ENCODE results near the gene TBC1D1. TPM values are rescaled to one million over a fixed set of nuclear protein-coding genes. Genes with fewer than 3 reads are reported as not detected.

The TBC1D1 gene
- total RNA-seq, 1 experiment from 2014 or later = 89.0 TPM

DNA sequence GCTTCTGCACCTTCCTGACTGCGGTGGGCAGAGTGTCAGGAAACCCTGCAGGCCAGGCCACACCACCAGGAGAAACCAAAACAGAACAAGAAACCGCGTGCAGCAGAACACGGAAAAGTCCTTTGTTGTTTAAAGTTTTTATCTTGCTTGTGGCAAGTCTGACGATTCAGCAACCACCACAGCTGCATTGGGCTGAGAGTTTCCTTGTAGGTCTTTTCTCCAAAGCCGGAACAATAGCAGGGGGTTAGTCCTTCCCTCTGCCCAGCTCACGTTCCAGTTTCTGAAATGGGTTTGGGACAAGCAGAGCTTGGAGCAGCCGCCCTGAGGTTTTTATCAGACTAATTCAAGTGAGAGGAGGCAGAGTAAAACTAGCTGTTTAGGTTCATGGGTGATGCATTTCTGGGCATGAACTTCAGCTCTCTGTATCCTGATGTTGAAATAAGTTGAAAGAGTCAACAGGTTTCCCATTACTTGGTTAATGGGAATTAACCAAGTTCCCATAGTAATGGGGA, 286.2 kb downstream of the TBC1D1 start:
- Histone ChIP-seq H3F3A (ENCODE audit: low read length, unreplicated experiment) (no peaks in the 10 kb centered on the region), H3K27ac (ENCODE audit: low read length) (no peak overlapping the region), H3K4me1 (ENCODE audit: insufficient read depth, low read length) (peaks cover 22% of the 10 kb centered on the region), H3K27me3 (ENCODE audit: low read length) (no peaks in the 10 kb centered on the region), H3K9me3 (ENCODE audit: low read length) (no peaks in the 10 kb centered on the region), H3K79me2 (ENCODE audit: low read length) (no peaks in the 10 kb centered on the region), H2AFZ (ENCODE audit: low read length) (peak overlapping the region; percentile 50; the same call in 1 of the 2 replicates), H3K9me2 (replicated peaks; ENCODE audit: low read length) (no peaks in the 10 kb centered on the region), H3K36me3 (ENCODE audit: low read depth, low read length) (no peaks in the 10 kb centered on the region), H3K9ac (ENCODE audit: low read length) (no peak overlapping the region), H4K20me1 (ENCODE audit: low read length) (no peaks in the 10 kb centered on the region), H3K4me3 (ENCODE audit: low read length) (no peak overlapping the region), H3K4me2 (ENCODE audit: low read length) (no peak overlapping the region)
- CTCF ChIA-PET = no interaction called here
- POLR2A ChIA-PET (ENCODE audit: unreplicated experiment) = no interaction called here
- intact Hi-C loops (cut with micrococcal nuclease) = no loop called here
- no peak for ATAC-seq
- no TSS peak for BruUV-seq (replicated peaks)
- DNase-seq = no peak
- TF ChIP-seq, protein P1, sequence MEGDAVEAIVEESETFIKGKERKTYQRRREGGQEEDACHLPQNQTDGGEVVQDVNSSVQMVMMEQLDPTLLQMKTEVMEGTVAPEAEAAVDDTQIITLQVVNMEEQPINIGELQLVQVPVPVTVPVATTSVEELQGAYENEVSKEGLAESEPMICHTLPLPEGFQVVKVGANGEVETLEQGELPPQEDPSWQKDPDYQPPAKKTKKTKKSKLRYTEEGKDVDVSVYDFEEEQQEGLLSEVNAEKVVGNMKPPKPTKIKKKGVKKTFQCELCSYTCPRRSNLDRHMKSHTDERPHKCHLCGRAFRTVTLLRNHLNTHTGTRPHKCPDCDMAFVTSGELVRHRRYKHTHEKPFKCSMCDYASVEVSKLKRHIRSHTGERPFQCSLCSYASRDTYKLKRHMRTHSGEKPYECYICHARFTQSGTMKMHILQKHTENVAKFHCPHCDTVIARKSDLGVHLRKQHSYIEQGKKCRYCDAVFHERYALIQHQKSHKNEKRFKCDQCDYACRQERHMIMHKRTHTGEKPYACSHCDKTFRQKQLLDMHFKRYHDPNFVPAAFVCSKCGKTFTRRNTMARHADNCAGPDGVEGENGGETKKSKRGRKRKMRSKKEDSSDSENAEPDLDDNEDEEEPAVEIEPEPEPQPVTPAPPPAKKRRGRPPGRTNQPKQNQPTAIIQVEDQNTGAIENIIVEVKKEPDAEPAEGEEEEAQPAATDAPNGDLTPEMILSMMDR (conservative IDR thresholded peaks at IDR 0.05; ENCODE audit: low read depth, low read length) = no peak
- TF ChIP-seq EZH2phosphoT487 (IDR thresholded peaks at IDR 0.05; ENCODE audit: borderline replicate concordance, low read length) (no peak), EZH2 (IDR thresholded peaks at IDR 0.05; ENCODE audit: low read length, unreplicated experiment) (no peak)

DNA sequence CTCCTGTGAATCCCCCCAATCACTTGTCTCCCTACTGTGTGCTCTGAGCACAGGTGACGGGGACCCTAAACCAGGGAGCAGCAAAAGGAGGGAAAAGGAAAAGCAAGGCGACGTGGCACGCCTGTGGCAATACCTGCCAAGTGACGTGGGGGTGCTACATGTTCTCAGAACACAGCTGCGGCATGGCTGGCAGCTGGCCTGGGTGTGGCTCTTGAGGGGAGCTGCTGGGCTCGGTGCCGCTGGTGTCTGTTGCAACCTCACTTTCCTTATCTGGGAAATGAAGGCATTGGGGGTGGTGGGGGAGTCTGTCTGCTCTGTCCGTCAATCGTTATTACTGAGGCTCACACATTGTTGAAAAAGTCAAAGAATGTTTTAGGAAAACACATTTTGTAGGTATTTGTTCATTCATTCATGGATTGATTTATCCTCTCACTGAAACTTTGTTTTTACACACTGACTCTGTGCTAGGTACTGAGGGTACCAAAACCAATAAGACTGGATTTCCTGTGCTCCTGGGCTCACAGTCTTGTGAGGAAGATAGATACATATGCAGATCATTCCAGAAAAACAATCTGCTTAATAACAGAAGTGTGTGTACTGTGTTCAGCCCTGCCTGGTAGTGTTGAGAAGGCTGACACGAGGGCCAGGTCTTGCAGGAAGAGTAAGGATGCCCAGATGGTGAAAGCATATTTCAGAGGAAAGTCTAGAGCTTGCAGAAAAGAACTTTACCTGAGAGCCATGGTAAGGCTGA, 286.9 kb downstream of the TBC1D1 start:
- TF ChIP-seq EZH2 (IDR thresholded peaks at IDR 0.05; ENCODE audit: low read length, unreplicated experiment) (no peak), EZH2phosphoT487 (IDR thresholded peaks at IDR 0.05; ENCODE audit: borderline replicate concordance, low read length) (no peak)
- TF ChIP-seq, protein P1 (conservative IDR thresholded peaks at IDR 0.05; ENCODE audit: low read depth, low read length) = no peak
- H3K27ac ChIP-seq (ENCODE audit: low read length) = no peak overlapping the region
- no peaks in the 10 kb centered on the region for H4K20me1 ChIP-seq (ENCODE audit: low read length)
- no peaks in the 10 kb centered on the region for H3K9me3 ChIP-seq (ENCODE audit: low read length)
- no peak overlapping the region for H3K9ac ChIP-seq (ENCODE audit: low read length)
- intact Hi-C loops (cut with micrococcal nuclease) = no loop called here
- no peak overlapping the region for H2AFZ ChIP-seq (ENCODE audit: low read length)
- DNase-seq = no peak
- no peaks in the 10 kb centered on the region for H3K27me3 ChIP-seq (ENCODE audit: low read length)
- no peak overlapping the region for H3K4me3 ChIP-seq (ENCODE audit: low read length)
- ATAC-seq = no peak
- H3K9me2 ChIP-seq (replicated peaks; ENCODE audit: low read length) = no peaks in the 10 kb centered on the region
- no TSS peak for BruUV-seq (replicated peaks)
- no peaks in the 10 kb centered on the region for H3K36me3 ChIP-seq (ENCODE audit: low read depth, low read length)
- POLR2A ChIA-PET (ENCODE audit: unreplicated experiment) = no interaction called here
- H3K79me2 ChIP-seq (ENCODE audit: low read length) = no peaks in the 10 kb centered on the region
- CTCF ChIA-PET = no interaction called here
- H3K4me2 ChIP-seq (ENCODE audit: low read length) = no peak overlapping the region
- peaks cover 22% of the 10 kb centered on the region for H3K4me1 ChIP-seq (ENCODE audit: insufficient read depth, low read length)
- H3F3A ChIP-seq (ENCODE audit: low read length, unreplicated experiment) = no peaks in the 10 kb centered on the region

DNA sequence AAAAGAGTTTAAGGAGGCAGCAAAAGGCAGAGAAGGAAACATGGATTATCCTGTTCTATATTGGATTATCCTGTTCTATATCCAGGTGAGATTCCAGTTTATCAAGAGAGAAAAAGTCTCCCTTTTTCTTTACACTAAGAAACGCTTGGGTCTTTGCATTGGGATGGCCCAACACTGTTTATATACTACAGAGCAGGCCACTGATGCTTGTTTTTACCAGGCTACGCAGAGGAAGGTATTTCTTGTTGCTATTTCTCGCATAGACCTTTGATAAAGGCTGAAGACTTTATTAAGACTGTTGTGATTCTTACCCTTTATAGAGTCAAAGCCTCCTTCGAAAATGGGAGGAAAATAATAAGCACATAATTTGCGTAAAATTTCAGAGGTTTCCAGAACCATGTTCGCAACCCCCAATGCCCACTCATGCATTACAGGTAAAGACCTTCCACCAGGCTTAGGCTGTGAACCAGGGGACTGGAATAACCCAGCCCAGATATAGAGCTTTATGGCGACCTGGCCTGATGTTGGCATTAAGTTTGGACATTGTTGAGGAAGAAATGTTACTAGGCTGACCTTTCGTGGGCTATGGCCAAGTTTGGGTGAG, 287.6 kb downstream of the TBC1D1 start:
- no TSS peak for BruUV-seq (replicated peaks)
- POLR2A ChIA-PET (ENCODE audit: unreplicated experiment) = no interaction called here

More for the DNA sequence above, 287.6 kb downstream of the TBC1D1 start:
- no peaks in the 10 kb centered on the region for H3K36me3 ChIP-seq (ENCODE audit: low read depth, low read length)
- H3K79me2 ChIP-seq (ENCODE audit: low read length) = no peaks in the 10 kb centered on the region
- CTCF ChIA-PET = interaction anchor here (0.7 kb wide), 1 partner anchor 33 kb away, joined by 3 read pairs; no protein-coding TSS in a partner anchor
- peaks cover 22% of the 10 kb centered on the region for H3K4me1 ChIP-seq (ENCODE audit: insufficient read depth, low read length)
- H3F3A ChIP-seq (ENCODE audit: low read length, unreplicated experiment) = no peaks in the 10 kb centered on the region
- H2AFZ ChIP-seq (ENCODE audit: low read length) = no peak overlapping the region
- H3K4me2 ChIP-seq (ENCODE audit: low read length) = no peak overlapping the region
- TF ChIP-seq EZH2 (IDR thresholded peaks at IDR 0.05; ENCODE audit: low read length, unreplicated experiment) (no peak), EZH2phosphoT487 (IDR thresholded peaks at IDR 0.05; ENCODE audit: borderline replicate concordance, low read length) (no peak)
- TF ChIP-seq, protein P1 (conservative IDR thresholded peaks at IDR 0.05; ENCODE audit: low read depth, low read length) = no peak
- no peaks in the 10 kb centered on the region for H3K27me3 ChIP-seq (ENCODE audit: low read length)
- H4K20me1 ChIP-seq (ENCODE audit: low read length) = no peaks in the 10 kb centered on the region
- no peaks in the 10 kb centered on the region for H3K9me3 ChIP-seq (ENCODE audit: low read length)
- ATAC-seq (no peak), DNase-seq (no peak)
- no peaks in the 10 kb centered on the region for H3K9me2 ChIP-seq (replicated peaks; ENCODE audit: low read length)
- H3K27ac ChIP-seq (ENCODE audit: low read length) = no peak overlapping the region
- no peak overlapping the region for H3K4me3 ChIP-seq (ENCODE audit: low read length)
- no peak overlapping the region for H3K9ac ChIP-seq (ENCODE audit: low read length)
- intact Hi-C loops (cut with micrococcal nuclease) = no loop called here

Measured in PC-3 (cell line).